ENCODE measurements around the gene C17orf67.

- TF ChIP-seq POLR2A (IDR thresholded peaks at IDR 0.05) (no peak), CTCF (IDR thresholded peaks at IDR 0.05) (no peak)
Observed at GRCh38 chr17:56833809-56834379, at the start of gene C17orf67, which contains the start of gene DGKE.
